Large intestine (tissue), 3 donors: Measurements from ENCODE around the gene CASK. TPM values are rescaled to one million over a fixed set of nuclear protein-coding genes. Genes with fewer than 3 reads are reported as not detected.
A peak's percentile ranks its signal among the peaks of the same experiment; 100 is the strongest.

Experiments used
- DNase-seq, 2 donors: peaks; one replicate each; pipeline versions ENCODE4 v3.0.0 to v3.0.0-alpha.2; 2013
- H3K27ac ChIP-seq: one replicate; pipeline ENCODE4 v1.5.1; 2013; ENCODE audit warnings: low read length
- H3K27me3 ChIP-seq: 2 replicates; pipeline ENCODE4 v1.6.1; 2013; ENCODE audit warnings: low read length; ENCODE audit not compliant: control insufficient read depth, insufficient read depth
- H3K36me3 ChIP-seq: 2 replicates; pipeline ENCODE4 v1.6.1; 2013; ENCODE audit warnings: low read length; ENCODE audit not compliant: control insufficient read depth, insufficient read depth
- H3K4me1 ChIP-seq: one replicate; pipeline ENCODE4 v1.6.1; 2013; ENCODE audit warnings: low read length; ENCODE audit not compliant: control insufficient read depth, insufficient read depth
- H3K4me3 ChIP-seq: one replicate; pipeline ENCODE4 v1.5.1; 2013; ENCODE audit warnings: low read length
- H3K9me3 ChIP-seq: one replicate; pipeline ENCODE4 v1.6.1; 2013; ENCODE audit warnings: mild to moderate bottlenecking, low read depth, low read length, moderate library complexity; ENCODE audit not compliant: control insufficient read depth
- WGBS: methylation state at CpG from one replicate; pipeline ENCODE4 v1.1.5; 2013; ENCODE audit warnings: low lambda C conversion rate; ENCODE audit not compliant: insufficient coverage; 5-methylcytosine and 5-hydroxymethylcytosine counted together
- polyA plus RNA-seq: library from polyadenylated mRNA; unstranded; fragments of 120-200 nt; gene quantifications from one replicate; pipeline ENCODE4 v1.2.1, GENCODE V29; 2013

CASK gene
- polyA plus RNA-seq, 1 donor, result 71.3 TPM

DNA sequence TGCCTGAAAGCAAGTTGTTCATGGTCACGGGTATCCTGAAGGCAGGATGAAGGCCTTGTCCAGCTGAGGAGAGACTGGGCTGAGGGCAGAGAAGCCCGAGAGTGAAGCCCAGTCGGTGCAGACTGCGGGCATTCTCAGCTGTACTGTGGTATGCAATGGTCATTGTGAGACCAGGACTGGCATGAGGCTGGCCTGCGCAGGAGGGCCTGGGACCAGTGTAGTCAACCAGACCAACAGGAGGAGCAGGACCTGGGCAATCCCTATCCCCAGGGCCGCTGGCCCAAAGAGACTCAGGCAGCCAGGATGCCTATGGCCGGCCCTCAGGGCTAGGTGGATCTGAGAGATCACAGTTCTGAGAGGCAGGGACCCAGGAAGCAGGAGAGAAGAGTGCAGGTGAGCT lies 394.6 kb downstream of the CASK start:
- no peak for DNase-seq
- peaks cover 49% of the 10 kb centered on the region for H3K36me3 ChIP-seq
- no CpG with 5 or more reads among the region's 7 CpGs for WGBS
- H3K4me3 ChIP-seq, result no peak overlapping the region
- H3K27me3 ChIP-seq, result no peaks in the 10 kb centered on the region
- H3K9me3 ChIP-seq, result no peaks in the 10 kb centered on the region
- peaks cover under 1% of the 10 kb centered on the region for H3K4me1 ChIP-seq
- H3K27ac ChIP-seq, result no peak overlapping the region

DNA sequence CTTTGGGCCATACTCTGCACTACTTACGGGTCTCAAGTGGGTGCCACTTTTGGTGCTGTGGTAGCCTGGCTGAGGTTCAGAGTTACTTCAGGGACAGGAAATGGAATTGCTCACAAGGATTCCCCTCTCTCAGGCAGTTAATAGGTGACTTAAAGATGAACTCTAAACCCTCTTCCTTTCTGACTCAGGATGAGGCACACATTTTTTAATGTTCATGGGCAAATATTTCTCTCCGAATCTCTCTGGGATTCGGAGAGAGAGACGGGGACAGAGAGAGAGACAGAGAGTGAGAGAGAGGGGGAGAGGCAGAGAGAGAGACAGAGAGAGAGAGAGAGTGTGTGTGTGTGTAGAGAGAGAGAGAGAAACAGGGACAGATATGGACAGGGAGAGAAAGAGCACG lies 396.4 kb downstream of the CASK start:
- WGBS, result no CpG with 5 or more reads among the region's 5 CpGs
- Histone ChIP-seq H3K36me3 (peaks cover 51% of the 10 kb centered on the region), H3K4me1 (peaks cover 15% of the 10 kb centered on the region), H3K27ac (no peak overlapping the region), H3K27me3 (no peaks in the 10 kb centered on the region), H3K4me3 (no peak overlapping the region), H3K9me3 (no peaks in the 10 kb centered on the region)
- peak in 1 of 2 donors; percentile 10 for DNase-seq

DNA sequence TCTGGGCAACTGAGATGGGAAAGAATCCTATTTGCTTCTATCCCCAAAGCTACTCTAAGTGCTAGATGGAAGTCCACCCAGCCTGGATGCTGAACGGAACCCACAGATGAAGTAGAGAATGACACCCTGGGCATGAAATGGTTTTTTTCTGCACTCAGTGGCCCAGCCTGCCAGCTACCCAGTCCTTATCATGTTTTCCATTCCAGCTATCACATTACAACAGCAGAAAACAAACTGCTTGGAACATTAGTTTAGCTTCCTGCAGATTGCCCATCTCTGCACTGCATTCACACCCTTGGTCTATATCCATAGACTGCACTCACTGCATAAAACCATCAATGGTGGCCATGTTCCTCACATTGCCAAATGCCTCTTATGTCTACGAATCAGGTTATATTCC lies 397.1 kb downstream of the CASK start:
- no peak overlapping the region for H3K4me3 ChIP-seq
- DNase-seq, result no peak
- WGBS, result no CpG with 5 or more reads among the region's 2 CpGs
- peaks cover 16% of the 10 kb centered on the region for H3K4me1 ChIP-seq
- H3K27ac ChIP-seq, result no peak overlapping the region
- H3K9me3 ChIP-seq, result no peaks in the 10 kb centered on the region
- peaks cover 54% of the 10 kb centered on the region for H3K36me3 ChIP-seq
- H3K27me3 ChIP-seq, result no peaks in the 10 kb centered on the region

- H3K4me3 ChIP-seq, result no peak overlapping the region
- no peak overlapping the region for H3K27ac ChIP-seq
- peaks cover 32% of the 10 kb centered on the region for H3K36me3 ChIP-seq
- WGBS, result no CpG with 5 or more reads among the region's 4 CpGs
- no peaks in the 10 kb centered on the region for H3K9me3 ChIP-seq
- H3K27me3 ChIP-seq, result no peaks in the 10 kb centered on the region
- DNase-seq, result no peak
- peaks cover 16% of the 10 kb centered on the region for H3K4me1 ChIP-seq
Observed at GRCh38 chrX:41522671-41523070, 400.7 kb downstream of the CASK start.

DNA sequence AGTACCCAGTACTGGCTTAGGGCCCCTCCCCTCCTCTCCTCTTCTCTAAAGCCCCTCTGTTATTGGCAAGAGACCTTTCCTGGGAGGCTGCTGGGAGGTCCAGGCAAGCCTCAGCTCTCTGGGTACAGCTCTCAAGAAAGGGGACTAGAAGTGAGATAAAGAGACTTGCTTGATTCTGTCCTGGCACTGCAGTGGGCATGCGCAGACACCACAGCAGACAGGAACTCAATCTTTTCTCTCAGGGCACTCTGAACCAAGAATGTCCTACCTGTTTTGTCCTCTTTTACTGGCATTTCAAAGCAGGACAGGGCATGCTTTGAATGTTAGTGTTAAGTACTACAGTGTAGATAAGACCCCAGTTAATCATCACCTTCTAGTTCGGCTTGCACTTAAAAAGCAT lies 401.3 kb downstream of the CASK start:
- no CpG with 5 or more reads among the region's 2 CpGs for WGBS
- H3K9me3 ChIP-seq, result no peaks in the 10 kb centered on the region
- H3K4me1 ChIP-seq, result peaks cover 16% of the 10 kb centered on the region
- peak overlapping the region; percentile 33 for H3K27ac ChIP-seq
- H3K4me3 ChIP-seq, result no peak overlapping the region
- peak in 1 of 2 donors; percentile 4 for DNase-seq
- H3K36me3 ChIP-seq, result peaks cover 32% of the 10 kb centered on the region
- no peaks in the 10 kb centered on the region for H3K27me3 ChIP-seq

- no peak overlapping the region for H3K4me3 ChIP-seq
- H3K27ac ChIP-seq, result no peak overlapping the region
- no CpG with 5 or more reads among the region's 5 CpGs for WGBS
- H3K4me1 ChIP-seq, result peaks cover 16% of the 10 kb centered on the region
- H3K27me3 ChIP-seq, result no peaks in the 10 kb centered on the region
- no peaks in the 10 kb centered on the region for H3K9me3 ChIP-seq
- no peak for DNase-seq
- H3K36me3 ChIP-seq, result peaks cover 14% of the 10 kb centered on the region
Observed at GRCh38 chrX:41519468-41519867, 403.9 kb downstream of the CASK start.

DNA sequence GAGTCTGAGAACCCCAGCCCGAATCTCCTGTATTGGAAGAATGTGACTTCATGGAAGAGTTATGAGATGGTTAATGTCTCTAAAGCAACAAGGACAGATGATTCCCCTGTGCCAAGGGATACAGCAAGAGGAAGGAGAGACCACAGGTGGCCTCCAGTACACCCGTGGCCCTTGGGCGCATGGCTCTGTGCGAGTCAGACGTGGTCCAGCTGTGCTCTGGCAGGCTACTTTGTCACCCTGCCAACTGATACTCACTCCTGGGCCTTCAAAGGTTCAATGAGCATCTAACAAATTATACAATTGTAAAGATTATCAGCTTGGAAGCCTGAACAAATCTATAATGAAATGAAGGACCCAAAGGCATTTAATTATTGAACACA lies 404.5 kb downstream of the CASK start:
- no peak overlapping the region for H3K27ac ChIP-seq
- peaks cover 12% of the 10 kb centered on the region for H3K36me3 ChIP-seq
- no peaks in the 10 kb centered on the region for H3K9me3 ChIP-seq
- no CpG with 5 or more reads among the region's 5 CpGs for WGBS
- no peak for DNase-seq
- peaks cover 16% of the 10 kb centered on the region for H3K4me1 ChIP-seq
- no peaks in the 10 kb centered on the region for H3K27me3 ChIP-seq
- H3K4me3 ChIP-seq, result no peak overlapping the region

GRCh38 chrX:41518127-41518840 lies 405.1 kb downstream of the CASK start:
- no CpG with 5 or more reads among the region's 9 CpGs for WGBS
- Histone ChIP-seq H3K36me3 (peaks cover 8% of the 10 kb centered on the region), H3K27me3 (no peaks in the 10 kb centered on the region), H3K4me1 (peaks cover 11% of the 10 kb centered on the region), H3K27ac (no peak overlapping the region), H3K9me3 (no peaks in the 10 kb centered on the region), H3K4me3 (no peak overlapping the region)
- no peak for DNase-seq

DNA sequence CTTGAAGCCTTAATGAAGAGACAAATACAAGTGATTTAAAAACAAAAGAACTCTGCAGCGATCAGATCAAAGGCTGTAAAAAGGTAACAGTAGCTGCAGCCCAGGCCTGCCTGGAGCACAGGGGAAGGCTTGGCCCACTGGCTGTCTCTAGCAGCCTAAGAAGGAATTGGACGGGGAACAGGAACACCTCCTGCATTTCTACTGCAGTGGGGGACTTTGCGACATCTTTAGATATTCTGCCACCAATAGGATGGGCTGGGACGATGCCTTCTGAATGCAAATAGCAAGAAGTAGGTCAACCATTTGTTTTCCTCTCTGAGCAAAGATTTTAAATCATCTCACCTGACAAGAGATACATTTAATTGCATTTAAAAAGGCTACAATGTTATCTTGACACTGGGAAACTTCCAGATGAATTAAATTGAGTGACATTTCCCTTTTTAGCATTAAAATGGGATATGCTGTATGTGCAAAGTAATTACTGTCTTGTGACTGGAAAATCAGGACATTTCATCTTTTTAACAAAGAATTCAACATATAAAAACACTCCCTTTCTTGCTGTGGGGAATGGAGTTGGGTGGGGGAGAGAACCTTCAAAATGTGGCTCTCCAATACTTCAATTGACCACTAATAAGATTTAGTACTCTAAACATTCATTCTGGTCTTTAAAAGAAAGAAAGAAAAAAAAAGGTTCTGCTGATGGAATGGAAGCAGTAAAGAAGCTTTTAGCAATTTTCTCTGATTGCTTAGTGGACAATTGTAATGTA lies 406.2 kb downstream of the CASK start:
- H3K4me3 ChIP-seq, result no peak overlapping the region
- no peak overlapping the region for H3K27ac ChIP-seq
- no CpG with 5 or more reads among the region's 4 CpGs for WGBS
- peaks cover 4% of the 10 kb centered on the region for H3K4me1 ChIP-seq
- no peaks in the 10 kb centered on the region for H3K9me3 ChIP-seq
- no peak for DNase-seq
- peaks cover 8% of the 10 kb centered on the region for H3K36me3 ChIP-seq
- H3K27me3 ChIP-seq, result no peaks in the 10 kb centered on the region

- Histone ChIP-seq H3K4me3 (no peak overlapping the region), H3K27ac (no peak overlapping the region), H3K36me3 (peaks cover 4% of the 10 kb centered on the region), H3K9me3 (no peaks in the 10 kb centered on the region), H3K27me3 (no peaks in the 10 kb centered on the region), H3K4me1 (no peaks in the 10 kb centered on the region)
- DNase-seq, result no peak
- WGBS, result no CpG with 5 or more reads among the region's 5 CpGs
Observed at GRCh38 chrX:41516456-41516855, 406.9 kb downstream of the CASK start.
